GM21390 (cell line): ENCODE measurements around the gene KRT85.
"Not testable (repeated sequence)": the region's sequence is repeated elsewhere in the genome, so short reads cannot be mapped to it uniquely, and the experiment has no call there.

Experiments
- ATAC-seq: cut with Tn5 transposase; IDR thresholded peaks from one replicate; pipeline ENCODE4 v1.9.1; 2021; ENCODE audit not compliant: unreplicated experiment

The KRT85 gene

GRCh38 chr12:52350786-52351185 is 16.5 kb downstream of the KRT85 start:
- ATAC-seq = no peak

- ATAC-seq = no peak
Observed at GRCh38 chr12:52350021-52350620, 17.2 kb downstream of the KRT85 start.

- no peak for ATAC-seq
Observed at GRCh38 chr12:52349196-52349595, 18.1 kb downstream of the KRT85 start.

DNA sequence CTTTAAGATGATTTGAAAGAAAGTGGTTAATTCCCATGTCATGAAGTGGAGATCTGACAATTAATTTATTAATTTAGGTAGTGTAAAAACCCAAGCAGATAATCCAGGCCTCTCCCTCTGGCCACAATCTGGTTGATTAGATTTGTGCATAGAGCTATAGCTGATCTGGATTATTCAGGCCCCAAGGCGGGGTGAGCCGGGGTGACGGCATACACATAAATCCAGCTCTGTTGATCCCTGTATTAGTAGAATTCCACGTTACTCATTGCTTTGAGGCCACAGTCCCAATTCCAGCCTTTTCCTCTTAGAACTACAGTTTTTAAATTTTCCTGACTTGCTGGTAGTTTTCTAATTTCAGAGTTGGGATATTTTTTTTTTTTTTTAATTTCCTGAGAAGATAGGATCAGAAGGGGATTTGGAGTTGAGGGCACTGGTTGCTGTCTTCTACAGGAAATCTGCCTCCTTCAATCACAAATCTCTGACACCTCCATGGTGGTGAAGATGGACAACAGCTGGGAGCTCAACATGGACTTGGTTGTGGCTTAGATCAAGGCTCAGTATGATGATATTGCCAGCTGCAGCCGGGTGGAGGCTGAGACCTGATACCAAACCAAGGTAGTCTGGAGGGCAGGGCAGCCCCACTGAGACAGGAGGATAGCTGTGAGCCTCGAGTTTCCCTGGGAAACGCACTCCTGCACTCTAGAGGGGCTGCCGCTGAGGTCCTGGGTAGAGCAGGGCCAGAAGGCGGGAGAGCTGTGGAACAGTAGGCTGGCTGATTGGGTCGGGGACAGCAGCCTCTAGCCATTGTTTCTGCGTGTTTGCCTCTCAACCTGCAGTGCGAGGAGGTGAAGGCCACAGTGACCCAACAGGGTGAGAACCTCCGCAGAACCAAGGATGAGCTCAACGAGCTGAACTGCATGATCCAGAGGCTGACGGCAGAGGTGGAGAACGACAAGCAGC is 19.4 kb downstream of the KRT85 start:
- ATAC-seq = no peak

DNA sequence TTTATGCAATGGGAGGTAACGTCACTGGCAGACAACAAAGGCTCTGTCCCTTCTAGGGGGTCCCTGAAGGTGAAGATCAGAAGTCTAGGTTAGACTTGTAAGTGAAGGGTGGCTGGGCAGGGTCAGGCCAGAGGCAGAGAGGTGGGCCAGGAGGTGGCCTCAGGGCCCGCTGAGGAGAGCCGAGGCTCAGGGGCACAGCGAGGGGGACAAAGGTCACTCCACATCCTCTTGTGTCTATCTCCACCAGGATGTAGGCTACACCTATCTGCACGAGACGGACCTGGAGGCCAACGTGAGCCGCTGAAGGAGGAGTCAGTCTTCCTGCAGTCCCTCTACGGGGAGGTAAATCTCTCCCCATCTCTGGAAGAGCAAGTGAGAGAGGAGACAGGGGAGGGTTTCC is 20.3 kb downstream of the KRT85 start:
- ATAC-seq = no peak

- ATAC-seq = no peak
Observed at GRCh38 chr12:52346593-52346992, 20.7 kb downstream of the KRT85 start.

GRCh38 chr12:52345041-52345440 is 22.2 kb downstream of the KRT85 start:
- not testable (repeated sequence) for ATAC-seq

GRCh38 chr12:52344111-52344510 is 23.2 kb downstream of the KRT85 start:
- no peak for ATAC-seq

- ATAC-seq = no peak
Observed at GRCh38 chr12:52343550-52343949, 23.7 kb downstream of the KRT85 start.

- ATAC-seq = no peak
Observed at GRCh38 chr12:52342781-52343490, 24.3 kb downstream of the KRT85 start.

GRCh38 chr12:52341066-52341580 is 26.2 kb downstream of the KRT85 start:
- ATAC-seq = no peak

- ATAC-seq = no peak
Observed at GRCh38 chr12:52338241-52338960, 28.9 kb downstream of the KRT85 start.

GRCh38 chr12:52337054-52337453 is 30.2 kb downstream of the KRT85 start:
- no peak for ATAC-seq

GRCh38 chr12:52336641-52337040 is 30.6 kb downstream of the KRT85 start:
- no peak for ATAC-seq

- ATAC-seq = no peak
Observed at GRCh38 chr12:52335598-52336262, 31.6 kb downstream of the KRT85 start.

GRCh38 chr12:52334185-52334584 is 33.1 kb downstream of the KRT85 start:
- no peak for ATAC-seq

DNA sequence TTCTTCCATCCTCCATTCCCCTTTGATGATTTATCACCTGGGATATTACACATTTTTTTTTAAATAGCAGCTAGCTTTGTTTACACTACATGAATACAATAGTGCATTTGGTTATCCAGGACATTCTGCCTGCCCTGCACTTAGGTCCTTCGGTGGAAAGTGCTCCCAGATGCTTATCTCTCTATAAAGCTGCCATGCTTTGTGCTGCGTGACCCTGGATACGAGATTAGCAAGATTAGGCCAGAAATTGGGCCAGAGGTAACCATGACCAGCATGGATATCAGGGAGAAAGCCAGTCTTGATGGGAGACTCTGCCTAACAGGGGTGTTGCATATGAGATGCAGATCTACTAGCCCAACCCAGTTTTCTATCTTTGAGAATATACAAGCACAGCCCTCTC is 34.0 kb downstream of the KRT85 start:
- ATAC-seq = no peak

DNA sequence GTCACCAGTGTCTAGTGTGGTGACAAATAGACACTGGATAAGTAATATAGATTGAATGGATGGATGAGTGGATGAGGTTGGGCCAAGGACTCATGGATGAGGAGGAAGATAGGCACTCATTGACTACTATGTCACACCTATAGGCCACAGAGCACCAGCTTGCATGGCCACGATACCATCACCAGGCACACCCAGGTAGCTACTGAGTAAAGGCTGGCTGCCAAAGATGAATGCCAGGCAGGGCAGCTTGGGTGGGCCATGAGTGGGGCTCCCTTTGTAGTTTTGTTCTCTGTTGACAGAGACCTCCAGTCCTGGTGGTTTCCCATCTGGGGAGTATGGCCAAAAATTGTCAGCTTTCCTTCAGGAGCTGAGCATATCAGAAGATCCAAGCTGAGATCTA is 34.9 kb downstream of the KRT85 start:
- ATAC-seq = no peak

DNA sequence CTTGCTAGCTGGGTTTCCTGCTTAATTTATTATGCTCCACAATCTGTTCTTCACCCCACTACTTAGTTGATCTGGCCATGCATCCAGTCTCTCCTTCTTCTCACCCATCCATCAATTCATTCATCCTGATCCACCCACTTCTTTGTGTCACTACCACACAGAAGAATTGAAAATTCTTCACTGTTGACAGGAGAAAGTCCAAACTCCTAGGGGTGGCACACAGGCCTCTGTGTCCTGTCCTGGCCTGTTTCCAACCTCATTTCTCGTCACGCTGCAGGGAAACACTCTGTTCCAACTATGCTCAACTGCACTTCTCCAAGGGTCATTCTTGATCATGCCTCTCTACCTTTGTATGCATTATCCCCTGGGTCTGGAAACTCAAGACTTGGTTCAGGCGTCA is 35.4 kb downstream of the KRT85 start:
- ATAC-seq = no peak

- no peak for ATAC-seq
Observed at GRCh38 chr12:52331039-52331438, 36.2 kb downstream of the KRT85 start.
